Measurements from ENCODE around the gene NECTIN4.

The NECTIN4 gene

GRCh38 chr1:161044908-161045735, 44.2 kb downstream of the NECTIN4 start:
- TF ChIP-seq CTCF (IDR thresholded peaks at IDR 0.05; ENCODE audit: low read depth, low read length) = no peak
- no peak for DNase-seq (ENCODE audit: extremely low read depth, low read depth)

GRCh38 chr1:161044535-161044907, 44.8 kb downstream of the NECTIN4 start:
- TF ChIP-seq CTCF (IDR thresholded peaks at IDR 0.05; ENCODE audit: low read depth, low read length) = no peak
- no peak for DNase-seq (ENCODE audit: extremely low read depth, low read depth)

GRCh38 chr1:161039546-161039945, 49.8 kb downstream of the NECTIN4 start:
- no peak for DNase-seq (ENCODE audit: extremely low read depth, low read depth)
- no peak for TF ChIP-seq CTCF (IDR thresholded peaks at IDR 0.05; ENCODE audit: low read depth, low read length)

- no peak for TF ChIP-seq CTCF (IDR thresholded peaks at IDR 0.05; ENCODE audit: low read depth, low read length)
- DNase-seq (ENCODE audit: extremely low read depth, low read depth) = no peak
Observed at GRCh38 chr1:161039154-161039545, 50.2 kb downstream of the NECTIN4 start.

- no peak for DNase-seq (ENCODE audit: extremely low read depth, low read depth)
- TF ChIP-seq CTCF (IDR thresholded peaks at IDR 0.05; ENCODE audit: low read depth, low read length) = no peak
Observed at GRCh38 chr1:161038523-161039153, 50.7 kb downstream of the NECTIN4 start, which contains the start of gene TSTD1. TSS of gene TSTD1 (minus strand) at chr1:161038964. CDS start at chr1:161038889, 75 bp downstream.

- DNase-seq (ENCODE audit: extremely low read depth, low read depth) = no peak
- TF ChIP-seq CTCF (IDR thresholded peaks at IDR 0.05; ENCODE audit: low read depth, low read length) = no peak
Observed at GRCh38 chr1:161037661-161038522, 51.5 kb downstream of the NECTIN4 start.

Measured in AG09319 (cell line).